ENCODE measurements around the gene PCLO. TPM values are rescaled to one million over a fixed set of nuclear protein-coding genes. Genes with fewer than 3 reads are reported as not detected.

PCLO gene
- total RNA-seq, 1 donor from 2014 or later = 6.7 TPM

GRCh38 chr7:82953324-82954027 is 209.2 kb downstream of the PCLO start:
- TF ChIP-seq, protein P1, sequence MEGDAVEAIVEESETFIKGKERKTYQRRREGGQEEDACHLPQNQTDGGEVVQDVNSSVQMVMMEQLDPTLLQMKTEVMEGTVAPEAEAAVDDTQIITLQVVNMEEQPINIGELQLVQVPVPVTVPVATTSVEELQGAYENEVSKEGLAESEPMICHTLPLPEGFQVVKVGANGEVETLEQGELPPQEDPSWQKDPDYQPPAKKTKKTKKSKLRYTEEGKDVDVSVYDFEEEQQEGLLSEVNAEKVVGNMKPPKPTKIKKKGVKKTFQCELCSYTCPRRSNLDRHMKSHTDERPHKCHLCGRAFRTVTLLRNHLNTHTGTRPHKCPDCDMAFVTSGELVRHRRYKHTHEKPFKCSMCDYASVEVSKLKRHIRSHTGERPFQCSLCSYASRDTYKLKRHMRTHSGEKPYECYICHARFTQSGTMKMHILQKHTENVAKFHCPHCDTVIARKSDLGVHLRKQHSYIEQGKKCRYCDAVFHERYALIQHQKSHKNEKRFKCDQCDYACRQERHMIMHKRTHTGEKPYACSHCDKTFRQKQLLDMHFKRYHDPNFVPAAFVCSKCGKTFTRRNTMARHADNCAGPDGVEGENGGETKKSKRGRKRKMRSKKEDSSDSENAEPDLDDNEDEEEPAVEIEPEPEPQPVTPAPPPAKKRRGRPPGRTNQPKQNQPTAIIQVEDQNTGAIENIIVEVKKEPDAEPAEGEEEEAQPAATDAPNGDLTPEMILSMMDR (conservative IDR thresholded peaks at IDR 0.05) = no peak
- no peaks in the 10 kb centered on the region for H3K9me3 Mint-ChIP-seq
- H3K27ac Mint-ChIP-seq = no peak overlapping the region
- H3K27me3 Mint-ChIP-seq = no peaks in the 10 kb centered on the region
- H3K4me3 Mint-ChIP-seq = no peak overlapping the region
- H3K36me3 Mint-ChIP-seq = no peaks in the 10 kb centered on the region
- H3K4me1 Mint-ChIP-seq (ENCODE audit: unreplicated experiment) = no peaks in the 10 kb centered on the region
- no peak for DNase-seq (ENCODE audit: extremely low spot score, unreplicated experiment)

DNA sequence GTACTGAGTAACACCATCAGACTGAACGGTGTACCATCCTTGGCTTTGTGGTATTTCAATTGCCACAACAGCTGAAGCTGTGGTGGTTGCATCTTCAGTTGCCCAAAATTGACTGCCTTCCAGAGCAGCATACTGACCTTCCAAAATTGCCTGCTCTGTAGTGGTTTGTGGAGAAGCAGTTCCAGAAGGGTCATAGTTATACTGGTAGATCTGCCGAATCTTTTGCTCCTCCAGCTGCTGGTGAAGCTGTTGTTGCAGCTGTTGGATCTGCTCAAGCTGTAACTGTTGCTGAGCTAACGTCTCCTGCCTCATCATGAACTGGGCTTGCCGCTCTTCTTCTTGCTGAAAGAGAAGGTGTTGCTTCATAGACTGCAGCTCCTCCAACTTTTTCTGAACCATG is 212.2 kb downstream of the PCLO start:
- Mint-ChIP-seq H3K27ac (no peak overlapping the region), H3K9me3 (no peaks in the 10 kb centered on the region), H3K4me3 (no peak overlapping the region), H3K4me1 (ENCODE audit: unreplicated experiment) (no peaks in the 10 kb centered on the region), H3K27me3 (no peaks in the 10 kb centered on the region), H3K36me3 (no peaks in the 10 kb centered on the region)
- no peak for DNase-seq (ENCODE audit: extremely low spot score, unreplicated experiment)
- TF ChIP-seq, protein P1 (conservative IDR thresholded peaks at IDR 0.05) = no peak

GRCh38 chr7:82945480-82945879 is 217.2 kb downstream of the PCLO start:
- Mint-ChIP-seq H3K9me3 (no peaks in the 10 kb centered on the region), H3K27me3 (no peaks in the 10 kb centered on the region), H3K27ac (no peak overlapping the region), H3K4me1 (ENCODE audit: unreplicated experiment) (no peaks in the 10 kb centered on the region), H3K4me3 (no peak overlapping the region), H3K36me3 (no peaks in the 10 kb centered on the region)
- TF ChIP-seq, protein P1 (conservative IDR thresholded peaks at IDR 0.05) = no peak
- no peak for DNase-seq (ENCODE audit: extremely low spot score, unreplicated experiment)

DNA sequence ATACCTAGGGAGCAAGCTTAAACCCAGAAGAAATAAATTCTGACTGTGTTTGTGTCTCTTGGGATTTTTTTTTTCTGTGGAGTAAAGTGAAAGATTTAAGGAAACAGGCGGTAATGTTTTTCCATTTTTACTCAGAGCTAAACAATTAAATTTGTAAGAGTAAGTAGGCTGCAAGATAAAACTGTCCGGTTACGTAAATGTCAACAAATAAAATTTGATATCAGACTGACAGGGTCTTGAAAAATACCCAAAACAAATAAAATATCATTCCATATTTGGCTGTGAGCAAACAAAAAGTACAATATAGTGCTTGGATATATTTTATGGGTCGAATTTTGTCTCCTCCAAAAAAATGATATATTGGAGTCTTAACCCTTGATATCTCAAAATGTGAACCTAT is 217.6 kb downstream of the PCLO start:
- DNase-seq (ENCODE audit: extremely low spot score, unreplicated experiment) = no peak
- Mint-ChIP-seq H3K27ac (no peak overlapping the region), H3K4me1 (ENCODE audit: unreplicated experiment) (no peaks in the 10 kb centered on the region), H3K36me3 (no peaks in the 10 kb centered on the region), H3K9me3 (no peaks in the 10 kb centered on the region), H3K27me3 (no peaks in the 10 kb centered on the region), H3K4me3 (no peak overlapping the region)
- TF ChIP-seq, protein P1 (conservative IDR thresholded peaks at IDR 0.05) = no peak

- H3K4me3 Mint-ChIP-seq = no peak overlapping the region
- TF ChIP-seq, protein P1 (conservative IDR thresholded peaks at IDR 0.05) = no peak
- no peaks in the 10 kb centered on the region for H3K4me1 Mint-ChIP-seq (ENCODE audit: unreplicated experiment)
- H3K36me3 Mint-ChIP-seq = no peaks in the 10 kb centered on the region
- no peaks in the 10 kb centered on the region for H3K27me3 Mint-ChIP-seq
- DNase-seq (ENCODE audit: extremely low spot score, unreplicated experiment) = no peak
- H3K27ac Mint-ChIP-seq = no peak overlapping the region
- no peaks in the 10 kb centered on the region for H3K9me3 Mint-ChIP-seq
These were observed 230.2 kb downstream of the PCLO start for GRCh38 chr7:82932516-82932915.

Measured in type B pancreatic cell (in vitro differentiated cells).